Right lung (tissue), 5 donors: Measurements from ENCODE around the gene IL1B. TPM values are rescaled to one million over a fixed set of nuclear protein-coding genes. Genes with fewer than 3 reads are reported as not detected.
"Not testable (repeated sequence)": the region's sequence is repeated elsewhere in the genome, so short reads cannot be mapped to it uniquely, and the experiment has no call there.

Experiments used
- DNase-seq, 2 donors: peaks; one replicate each; pipeline ENCODE4 v3.0.0-alpha.2; 2013
- polyA plus RNA-seq, 5 donors: library from polyadenylated mRNA; unstranded; fragments of 120-200 nt; gene quantifications; one replicate each; pipeline versions ENCODE4 v1.2.1 to v1.2.3, GENCODE V29; 2013; ENCODE audit warnings: inconsistent platforms in 1 of 5, low replicate concordance in 1 of 5; ENCODE audit not compliant: insufficient read length in 5 of 5, insufficient read depth in 1 of 5

IL1B gene
- polyA plus RNA-seq, 5 donors = 0.37 to 2.9 (median 1.2) TPM

DNA sequence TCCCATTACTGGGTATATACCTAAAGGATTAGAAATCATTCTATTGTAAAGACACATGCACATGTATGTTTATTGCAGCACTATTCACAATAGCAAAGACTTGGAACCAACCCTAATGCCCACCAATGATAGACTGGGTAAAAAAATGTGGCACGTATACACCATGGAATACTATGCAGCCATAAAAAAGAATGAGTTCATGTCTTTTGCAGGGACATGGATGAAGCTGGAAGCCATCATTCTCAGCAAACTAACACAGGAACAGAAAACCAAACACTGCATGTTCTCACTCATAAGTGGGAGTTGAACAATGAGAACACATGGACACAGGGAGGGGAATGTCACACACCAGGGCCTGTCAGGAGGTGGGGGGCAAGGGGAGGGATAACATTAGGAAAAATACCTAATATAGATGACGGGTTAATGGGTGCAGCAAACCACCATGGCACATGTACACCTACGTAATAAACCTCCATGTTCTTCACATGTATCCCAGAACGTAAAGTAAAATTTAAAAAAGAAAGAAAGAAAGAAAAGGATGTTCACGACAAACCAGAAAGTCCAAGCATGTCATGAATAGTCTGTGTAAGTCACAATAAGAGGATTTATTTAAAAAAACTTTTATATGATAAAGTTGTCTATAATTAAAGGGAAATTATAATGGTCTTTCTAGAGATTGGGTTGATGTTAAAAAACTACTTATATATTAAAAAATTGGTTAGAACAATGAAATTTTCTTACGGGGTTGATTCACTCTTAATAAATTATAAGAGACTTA, 23.0 kb upstream of the IL1B start:
- not testable (repeated sequence) for DNase-seq

DNA sequence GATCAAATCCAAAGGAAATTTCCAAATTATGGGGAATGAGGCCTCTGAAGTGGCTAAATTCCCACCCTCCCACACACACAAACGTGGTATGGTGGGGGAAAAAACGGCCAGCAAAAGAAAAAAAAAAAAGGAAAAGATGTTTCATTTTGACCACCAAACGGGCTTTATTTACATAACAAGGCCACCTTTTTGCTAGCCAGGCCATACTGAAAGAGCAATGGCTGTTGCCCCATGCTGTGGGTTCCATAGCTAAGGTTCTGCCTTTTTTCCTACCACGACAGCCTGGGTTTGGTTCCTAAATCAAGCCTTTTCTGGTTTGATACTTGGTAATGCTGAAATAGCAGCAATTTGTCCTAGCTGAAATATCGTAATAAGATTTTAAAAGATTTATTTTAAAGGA, 14.0 kb upstream of the IL1B start:
- no peak for DNase-seq

DNA sequence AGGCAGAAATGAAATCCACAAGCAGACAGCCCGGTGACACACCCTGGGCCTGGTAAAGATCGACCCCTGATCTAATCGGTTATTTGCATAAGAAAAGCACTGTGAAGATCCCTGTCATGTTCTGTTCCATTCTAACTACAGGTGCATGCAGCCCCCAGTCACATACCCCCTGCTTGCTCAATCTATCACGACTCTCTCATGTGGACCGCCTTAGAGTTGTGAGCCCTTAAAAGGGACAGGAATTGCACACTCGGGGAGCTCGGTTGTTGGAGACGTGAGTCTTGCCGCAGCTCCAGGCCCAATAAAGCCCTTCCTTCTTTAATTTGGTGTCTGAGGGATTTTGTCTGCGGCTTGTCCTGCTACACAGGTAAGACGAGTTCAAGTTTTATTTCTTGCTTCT, 13.4 kb upstream of the IL1B start:
- no peak for DNase-seq

DNA sequence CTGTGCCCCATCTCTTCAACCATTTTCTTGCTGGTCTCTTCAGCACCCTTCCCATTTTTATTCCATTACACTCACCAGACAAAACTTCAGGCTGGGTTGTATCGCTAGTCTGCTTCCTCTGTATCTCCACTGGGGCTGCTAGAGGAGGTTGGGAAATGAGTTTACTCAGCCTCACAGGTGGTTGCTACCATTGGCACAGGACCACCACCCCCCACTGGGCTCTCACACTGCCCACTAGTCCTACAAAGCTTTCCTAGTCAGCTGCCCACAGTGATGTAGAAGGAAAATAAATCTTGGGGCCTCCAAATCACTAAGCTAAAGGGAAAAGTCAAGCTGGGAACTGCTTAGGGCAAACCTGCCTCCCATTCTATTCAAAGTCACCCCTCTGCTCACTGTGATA, 12.3 kb upstream of the IL1B start:
- no peak for DNase-seq

DNA sequence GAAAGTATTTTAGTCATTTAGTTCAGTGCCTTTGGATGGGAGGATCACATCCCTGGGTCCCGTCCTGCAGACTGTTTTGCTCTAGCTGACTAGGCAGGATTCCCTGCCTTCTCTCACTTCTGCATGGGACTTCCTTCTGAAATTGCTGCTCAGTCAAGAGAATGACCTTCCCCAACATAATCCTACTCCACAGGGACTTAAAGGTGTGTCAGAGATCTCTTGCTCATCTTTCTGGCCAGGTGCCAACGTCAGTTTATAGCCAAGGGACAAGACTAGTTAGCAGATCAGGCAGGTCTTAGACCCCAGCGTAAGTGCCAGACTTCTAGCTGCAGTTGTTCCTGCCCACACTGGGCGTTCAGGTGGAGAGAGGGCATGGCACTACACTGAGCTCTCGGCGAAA, 9.5 kb upstream of the IL1B start:
- DNase-seq = no peak

DNA sequence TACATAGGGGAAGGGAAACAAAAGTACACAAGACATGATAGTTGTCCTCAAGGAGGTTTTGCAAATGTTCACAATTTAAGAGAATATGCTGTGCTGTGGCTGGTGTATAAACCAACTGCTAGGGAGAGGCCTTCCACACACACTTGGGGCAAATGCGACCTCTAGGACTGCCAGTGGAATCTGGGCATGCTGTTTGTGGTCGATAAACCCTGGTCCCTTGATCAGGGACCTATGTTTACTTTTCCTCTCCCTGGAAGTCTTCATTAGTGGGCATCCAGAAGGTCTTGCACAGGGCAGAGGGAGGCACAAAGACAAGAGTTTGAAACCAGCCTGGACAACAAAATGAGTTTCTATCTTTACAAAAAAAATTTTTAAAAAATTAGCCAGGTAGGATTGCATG, 7.3 kb upstream of the IL1B start:
- DNase-seq = no peak

DNA sequence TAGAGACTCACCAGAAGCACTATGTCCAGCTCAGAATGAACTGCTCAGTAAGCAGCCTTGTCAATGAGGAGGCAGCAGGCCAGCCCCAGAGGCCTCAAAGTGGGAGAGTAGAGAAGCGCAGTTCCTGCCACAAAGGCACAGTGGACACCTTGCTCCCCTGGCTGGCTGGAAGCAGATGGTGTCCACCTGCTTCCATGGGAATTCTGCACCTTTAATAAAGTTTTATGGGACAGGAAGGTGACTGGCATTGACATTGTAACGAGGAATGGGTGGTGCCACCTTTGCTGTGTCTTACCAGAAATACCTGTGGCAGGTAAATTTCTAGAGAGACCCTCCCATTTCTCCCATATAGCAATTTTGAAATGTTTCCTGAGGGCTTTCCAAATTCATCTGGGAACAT, 6.7 kb upstream of the IL1B start:
- no peak for DNase-seq

DNA sequence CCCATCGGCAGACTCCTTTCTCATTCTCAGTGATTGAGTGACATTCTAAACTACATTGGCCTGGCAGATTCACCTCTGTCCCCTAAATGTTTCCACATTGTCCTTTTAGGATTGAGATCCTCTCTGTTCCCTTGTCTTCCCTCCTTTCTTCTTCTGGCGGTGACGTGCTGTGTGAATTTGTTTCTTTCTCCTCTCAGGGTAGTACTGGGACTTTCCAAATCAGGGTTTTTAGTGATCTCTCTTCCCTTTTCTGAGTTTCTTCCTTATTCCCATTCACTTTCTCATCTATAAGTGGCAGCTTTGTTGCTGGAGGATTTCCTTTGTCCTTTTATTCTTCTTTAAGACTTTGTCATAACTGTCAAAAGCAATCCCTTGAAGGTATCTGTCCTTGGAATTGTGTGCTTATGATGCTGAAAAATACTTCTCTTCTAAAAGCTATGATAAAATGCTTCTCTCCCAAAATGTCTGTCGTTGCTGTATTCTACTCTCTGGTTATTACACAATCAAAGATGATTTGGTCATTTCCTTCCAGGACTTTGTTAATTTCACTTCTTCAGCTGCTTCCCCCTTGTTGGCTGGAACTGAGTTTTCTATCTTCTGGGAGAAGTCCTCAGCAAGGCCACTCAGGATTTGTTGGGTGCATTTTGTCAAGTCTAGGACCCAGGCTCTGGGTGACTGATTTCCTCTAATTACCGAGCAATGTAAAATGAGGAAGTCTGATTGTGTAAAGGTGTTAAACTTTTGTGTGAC, 4.9 kb upstream of the IL1B start:
- no peak for DNase-seq

DNA sequence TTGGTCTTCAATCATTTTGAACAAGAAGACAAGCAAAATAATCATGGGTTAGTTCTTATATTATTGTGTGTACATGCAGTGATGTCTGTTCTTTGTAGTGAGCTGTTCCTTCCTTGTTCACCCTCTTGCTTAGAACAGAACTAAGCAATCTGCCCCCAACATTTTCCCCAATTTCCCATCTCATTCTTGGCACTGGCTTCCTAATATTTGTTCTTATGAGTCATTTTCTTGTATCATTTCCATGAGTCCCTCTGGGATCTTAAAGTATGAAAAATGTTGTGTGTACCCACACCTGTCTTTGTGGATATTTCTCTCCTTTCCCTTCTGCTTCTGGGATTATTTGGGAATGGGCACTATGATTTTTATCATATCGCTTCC, 3.5 kb upstream of the IL1B start:
- no peak for DNase-seq

DNA sequence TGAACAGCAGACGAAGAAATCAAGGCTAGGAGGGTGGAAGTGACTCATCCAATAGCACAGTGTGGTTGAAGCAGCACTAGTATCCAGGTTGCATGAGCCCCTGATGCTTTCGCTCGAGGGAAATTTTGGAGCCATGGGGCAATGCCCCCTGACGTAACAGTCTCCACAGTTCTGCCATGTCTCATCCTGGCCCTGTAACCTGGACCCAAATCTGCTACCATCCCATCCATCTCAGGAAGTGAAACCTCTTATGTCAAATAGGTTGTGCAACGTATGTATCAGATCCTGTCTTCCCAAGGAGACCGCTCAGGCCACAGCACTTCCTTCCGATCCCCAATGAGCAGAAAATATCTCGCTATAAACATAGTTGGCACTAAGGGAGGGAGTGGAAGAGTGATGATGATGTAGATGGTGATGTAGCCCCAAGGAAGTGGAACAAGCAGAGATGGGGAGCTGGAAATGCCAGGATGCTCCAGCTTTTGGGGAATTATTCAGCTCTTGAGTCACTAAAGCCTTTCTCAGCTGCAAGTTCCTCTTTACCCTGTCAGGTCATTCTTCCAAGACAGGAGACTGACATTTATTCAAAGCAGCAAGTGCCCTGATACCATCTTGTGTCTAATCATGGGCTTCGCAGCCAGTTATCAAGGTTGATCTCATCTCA, 3.0 kb upstream of the IL1B start:
- DNase-seq = no peak

DNA sequence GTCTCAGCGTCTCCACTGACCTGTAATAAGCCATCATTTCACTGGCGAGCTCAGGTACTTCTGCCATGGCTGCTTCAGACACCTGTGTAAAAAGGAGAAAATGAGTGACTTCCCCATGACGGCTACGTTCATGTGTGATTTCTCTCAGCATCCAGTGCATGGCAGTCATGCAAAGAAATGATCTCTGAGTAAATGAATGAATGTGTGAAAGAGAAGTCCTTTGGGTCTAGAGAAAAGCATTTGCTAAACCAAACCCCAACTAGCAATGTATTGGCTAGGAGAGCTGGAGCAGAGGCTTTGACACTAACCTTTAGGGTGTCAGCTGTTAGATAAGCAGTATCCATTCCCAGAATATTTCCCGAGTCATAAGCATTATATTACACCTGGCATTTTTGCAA, 417 bp downstream of the IL1B start:
- no peak for DNase-seq

DNA sequence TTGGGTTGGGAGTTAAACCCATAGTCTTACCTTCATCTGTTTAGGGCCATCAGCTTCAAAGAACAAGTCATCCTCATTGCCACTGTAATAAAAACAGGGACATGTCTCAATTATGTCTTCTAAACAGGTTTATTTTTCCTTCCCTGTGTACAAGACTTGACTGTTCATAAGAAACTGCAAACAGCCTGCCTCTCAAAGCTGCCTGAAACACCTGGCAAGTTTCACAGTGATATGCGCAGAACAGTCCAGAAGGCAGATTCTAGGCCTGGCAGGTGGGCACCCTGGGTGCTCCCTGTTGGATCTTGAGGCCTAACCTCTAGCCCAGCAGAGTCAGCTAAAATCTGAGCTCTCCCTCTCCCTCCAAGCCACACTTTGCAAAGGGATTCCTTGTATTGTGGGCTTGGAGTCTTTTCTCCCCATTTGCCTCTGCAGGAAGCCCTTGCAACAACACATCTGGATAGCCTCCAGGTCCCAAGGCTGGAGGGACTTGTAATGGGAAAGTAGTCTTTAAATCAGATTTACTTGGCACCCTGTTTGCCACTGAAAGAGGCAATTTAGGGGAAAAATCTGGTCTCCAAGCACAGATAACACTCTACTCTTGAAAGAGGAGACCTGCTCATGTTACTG, 930 bp downstream of the IL1B start:
- no peak for DNase-seq

DNA sequence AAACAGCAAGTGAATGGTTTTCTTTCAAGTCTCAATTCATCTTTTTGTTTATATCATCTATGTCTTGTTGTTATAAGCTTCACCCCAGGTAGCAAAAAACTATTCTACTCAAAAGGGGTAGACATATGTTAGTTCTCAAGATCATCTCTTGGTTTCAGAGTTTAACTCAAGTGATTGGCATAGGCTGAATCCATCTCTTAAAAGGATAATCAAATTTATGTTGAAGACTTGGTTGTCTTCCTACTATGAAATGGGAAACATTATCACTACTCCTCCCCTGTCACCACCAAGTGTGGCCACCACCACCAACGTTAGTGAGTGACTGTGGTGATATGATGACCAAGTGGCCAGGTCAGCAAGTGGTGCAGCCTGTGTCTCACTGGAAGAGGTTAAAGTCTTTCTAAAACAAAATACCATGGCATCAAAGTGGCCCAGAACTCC, 1.5 kb downstream of the IL1B start:
- DNase-seq = no peak

DNA sequence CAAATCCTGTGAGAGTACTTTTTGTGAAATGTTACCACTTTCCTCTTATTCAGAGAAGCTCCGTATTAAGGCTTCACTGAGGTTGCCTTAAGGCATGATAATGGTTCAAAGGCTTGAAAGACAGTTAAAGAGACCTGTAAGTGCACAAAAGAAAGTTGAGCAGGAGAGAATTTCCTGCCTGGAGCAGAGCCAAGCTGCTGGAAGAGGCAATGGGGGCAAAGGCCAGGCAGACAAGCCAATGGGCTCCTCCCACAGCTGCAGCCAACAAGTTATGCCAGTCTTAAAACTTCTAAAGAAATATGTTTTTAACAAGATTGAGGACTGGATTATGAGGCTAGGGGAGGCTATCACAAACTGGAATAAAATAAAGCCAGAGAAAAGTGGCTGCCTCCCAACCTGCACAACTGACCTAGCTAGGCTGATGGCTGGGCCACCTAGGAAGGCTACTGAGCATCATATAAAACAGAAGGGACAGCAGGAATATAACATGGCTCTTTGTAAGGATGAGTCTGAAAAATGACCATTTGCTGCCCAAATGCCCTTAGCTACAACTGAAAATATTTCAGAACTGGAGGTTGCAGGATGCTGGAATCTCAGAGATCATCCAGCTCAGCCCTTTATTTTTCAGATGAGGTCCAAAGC, 2.1 kb downstream of the IL1B start:
- DNase-seq = no peak

DNA sequence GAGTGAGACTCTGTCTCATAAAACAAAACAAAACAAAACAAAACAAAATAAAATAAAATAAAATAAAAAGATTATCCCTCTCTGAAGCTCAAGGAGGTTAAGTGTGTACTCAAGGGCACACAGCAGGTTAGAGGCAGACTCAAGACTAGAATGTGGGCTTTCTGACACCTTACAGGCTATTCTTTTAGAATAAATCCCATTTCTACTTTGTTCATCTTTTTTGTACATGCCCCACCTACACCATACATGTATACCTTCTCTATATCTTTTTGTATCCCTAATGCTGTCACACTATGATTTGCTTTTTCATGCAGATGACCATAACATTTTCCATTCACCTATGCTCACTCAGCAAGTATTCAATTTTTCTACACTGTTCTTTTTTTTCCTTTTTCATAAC, 2.6 kb downstream of the IL1B start:
- DNase-seq = no peak

DNA sequence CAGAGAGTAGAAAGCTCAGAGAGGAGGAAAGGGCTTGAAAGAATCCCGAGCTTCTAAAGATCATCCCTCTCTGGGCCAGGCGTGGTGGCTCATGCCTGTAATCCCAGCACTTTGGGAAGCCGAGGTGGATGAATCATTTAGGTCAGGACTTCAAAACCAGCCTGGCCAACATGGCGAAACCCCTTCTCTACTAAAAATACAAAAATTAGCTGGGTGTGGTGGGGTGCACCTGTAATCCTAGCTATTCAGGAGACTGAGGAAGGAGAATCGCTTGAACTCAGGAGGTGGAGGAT, 3.0 kb downstream of the IL1B start:
- not testable (repeated sequence) for DNase-seq

DNA sequence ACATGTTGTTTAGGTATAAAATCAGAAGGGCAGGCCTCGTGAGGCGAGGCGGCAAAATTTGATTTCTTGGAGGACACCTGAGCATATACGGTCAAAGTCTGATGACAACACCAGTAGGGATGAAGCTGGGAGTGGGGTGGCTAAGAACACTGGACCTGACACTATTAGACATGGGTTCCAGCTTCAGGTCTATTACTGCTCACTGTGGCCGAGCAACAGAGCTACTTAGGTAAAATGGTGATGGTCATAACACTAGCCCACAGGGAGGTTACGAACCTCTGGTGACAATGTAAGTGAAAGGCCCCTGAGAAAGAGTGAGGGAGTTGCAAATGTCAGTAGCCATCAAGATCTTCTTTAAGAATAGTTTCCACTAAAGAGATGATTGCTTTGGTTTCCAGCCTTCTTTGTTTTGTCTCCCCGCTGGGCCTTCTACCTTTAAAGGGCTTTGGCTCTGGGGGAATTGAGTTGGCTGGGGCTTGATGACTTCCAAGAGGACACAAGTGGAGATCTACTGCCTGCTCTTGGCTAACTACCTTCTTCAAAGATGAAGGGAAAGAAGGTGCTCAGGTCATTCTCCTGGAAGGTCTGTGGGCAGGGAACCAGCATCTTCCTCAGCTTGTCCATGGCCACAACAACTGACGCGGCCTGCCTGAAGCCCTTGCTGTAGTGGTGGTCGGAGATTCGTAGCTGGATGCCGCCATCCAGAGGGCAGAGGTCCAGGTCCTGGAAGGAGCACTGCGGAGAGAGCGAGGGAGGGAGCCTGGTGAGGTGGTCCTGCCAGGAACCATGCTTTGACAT, 3.5 kb downstream of the IL1B start:
- DNase-seq = no peak

DNA sequence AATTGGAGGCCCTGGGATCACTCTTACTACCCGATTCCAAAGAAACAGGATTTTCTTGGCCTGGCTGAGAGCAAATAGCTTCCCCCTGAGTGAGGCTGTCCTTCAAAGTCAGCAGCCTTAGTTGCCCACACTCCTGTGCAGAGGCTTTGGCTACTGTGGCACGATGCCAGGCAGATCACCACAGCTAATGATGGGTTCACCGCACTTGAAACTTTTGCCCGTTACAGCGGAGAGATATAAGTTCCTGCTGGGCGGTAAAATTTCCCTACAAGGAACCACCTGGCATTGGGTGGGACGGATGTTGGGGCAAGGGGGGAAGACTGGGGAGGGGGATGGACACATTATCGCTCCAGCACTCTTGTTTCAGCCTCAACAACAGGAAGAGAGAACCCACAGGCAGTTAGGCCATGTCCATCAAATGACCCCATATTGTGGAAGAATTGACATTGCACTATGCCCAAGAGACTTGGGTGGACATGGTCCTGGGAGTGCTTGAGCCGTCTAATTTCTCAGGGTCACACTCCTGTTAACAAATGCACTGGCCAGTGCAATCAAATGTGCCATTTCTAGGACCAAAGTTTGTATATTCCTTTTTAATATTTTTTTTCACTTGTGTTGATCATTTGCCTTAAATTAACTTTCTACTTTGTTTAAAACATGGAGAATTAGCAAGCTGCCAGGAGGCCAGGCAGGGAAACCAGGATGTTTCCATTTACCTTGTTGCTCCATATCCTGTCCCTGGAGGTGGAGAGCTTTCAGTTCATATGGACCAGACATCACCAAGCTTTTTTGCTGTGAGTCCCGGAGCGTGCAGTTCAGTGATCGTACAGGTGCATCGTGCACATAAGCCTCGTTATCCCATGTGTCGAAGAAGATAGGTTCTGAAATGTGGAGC, 4.4 kb downstream of the IL1B start:
- no peak for DNase-seq

DNA sequence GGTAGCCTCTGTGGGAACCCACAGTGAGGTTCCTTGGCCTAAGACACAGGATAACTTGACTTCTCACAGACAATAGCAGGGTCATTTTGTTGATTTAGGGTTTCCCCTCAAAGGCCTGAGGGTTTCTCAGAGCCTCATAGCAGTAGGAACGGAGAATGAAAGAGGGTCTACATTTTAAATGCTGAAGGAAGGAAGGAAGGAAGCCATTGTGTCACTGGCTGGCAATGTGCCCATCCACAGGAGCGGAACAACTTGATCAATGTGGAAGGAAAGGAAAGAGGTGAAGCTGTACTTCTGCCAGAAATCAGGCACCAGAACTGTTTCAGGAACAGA, 5.1 kb downstream of the IL1B start:
- no peak for DNase-seq
